NB4 (cell line): ENCODE data around the gene ACTBL2.

Source experiments
- MYC ChIP-seq: IDR thresholded peaks from 2 replicates; pipeline ENCODE4 v1.6.1; 2011; ENCODE audit warnings: low read depth, low read length
- POLR2A ChIP-seq: IDR thresholded peaks from 2 replicates; pipeline ENCODE4 v1.6.1; 2011; ENCODE audit warnings: mild to moderate bottlenecking; ENCODE audit not compliant: insufficient read length; ENCODE audit errors: extremely low read depth
- TF ChIP-seq, protein P1 (sequence below): IDR thresholded peaks from one replicate; pipeline ENCODE4 v1.5.1; 2012; ENCODE audit warnings: low read depth, low read length
- TF ChIP-seq, protein P2 (sequence below): IDR thresholded peaks from 2 replicates; pipeline ENCODE4 v1.6.1; 2011; ENCODE audit warnings: low read depth, low read length

DNA sequence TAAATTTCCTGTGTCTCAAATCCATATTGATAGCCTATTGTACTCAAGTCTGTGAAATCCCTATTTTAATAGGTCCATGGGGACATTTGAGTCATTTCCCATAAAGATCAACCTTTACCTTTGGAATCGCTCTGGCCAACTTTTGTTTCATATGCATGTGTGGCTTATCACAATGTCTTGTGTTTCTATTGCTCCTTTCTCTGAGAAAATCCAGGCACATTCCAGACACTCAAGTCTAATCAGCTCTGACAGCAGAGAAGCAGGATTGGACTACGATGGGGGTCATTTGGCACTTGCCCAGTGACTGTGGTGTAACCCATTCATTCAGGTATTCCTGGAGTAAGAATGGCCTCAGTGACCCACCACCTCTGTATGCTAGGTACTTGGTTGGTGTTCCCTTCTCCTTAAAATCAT lies 48.4 kb downstream of the ACTBL2 start:
- TF ChIP-seq, protein P1, sequence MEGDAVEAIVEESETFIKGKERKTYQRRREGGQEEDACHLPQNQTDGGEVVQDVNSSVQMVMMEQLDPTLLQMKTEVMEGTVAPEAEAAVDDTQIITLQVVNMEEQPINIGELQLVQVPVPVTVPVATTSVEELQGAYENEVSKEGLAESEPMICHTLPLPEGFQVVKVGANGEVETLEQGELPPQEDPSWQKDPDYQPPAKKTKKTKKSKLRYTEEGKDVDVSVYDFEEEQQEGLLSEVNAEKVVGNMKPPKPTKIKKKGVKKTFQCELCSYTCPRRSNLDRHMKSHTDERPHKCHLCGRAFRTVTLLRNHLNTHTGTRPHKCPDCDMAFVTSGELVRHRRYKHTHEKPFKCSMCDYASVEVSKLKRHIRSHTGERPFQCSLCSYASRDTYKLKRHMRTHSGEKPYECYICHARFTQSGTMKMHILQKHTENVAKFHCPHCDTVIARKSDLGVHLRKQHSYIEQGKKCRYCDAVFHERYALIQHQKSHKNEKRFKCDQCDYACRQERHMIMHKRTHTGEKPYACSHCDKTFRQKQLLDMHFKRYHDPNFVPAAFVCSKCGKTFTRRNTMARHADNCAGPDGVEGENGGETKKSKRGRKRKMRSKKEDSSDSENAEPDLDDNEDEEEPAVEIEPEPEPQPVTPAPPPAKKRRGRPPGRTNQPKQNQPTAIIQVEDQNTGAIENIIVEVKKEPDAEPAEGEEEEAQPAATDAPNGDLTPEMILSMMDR: no peak
- TF ChIP-seq POLR2A (no peak), MYC (no peak)
- TF ChIP-seq, protein P2, sequence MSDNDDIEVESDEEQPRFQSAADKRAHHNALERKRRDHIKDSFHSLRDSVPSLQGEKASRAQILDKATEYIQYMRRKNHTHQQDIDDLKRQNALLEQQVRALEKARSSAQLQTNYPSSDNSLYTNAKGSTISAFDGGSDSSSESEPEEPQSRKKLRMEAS: no peak
